HCT116 (cell line): ENCODE results near the gene ITGA1. TPM values are rescaled to one million over a fixed set of nuclear protein-coding genes. Genes with fewer than 3 reads are reported as not detected.

Experiments used
- ATAC-seq: fragments of 200-7000 bp; cut with Tn5 transposase; 2 replicates; pipeline ENCODE4 v1.9.1; 2020; ENCODE audit warnings: mild to moderate bottlenecking, moderate library complexity
- BruUV-seq: library from RNA; stranded (reverse); fragments of 400-500 nt; replicated peaks from 2 replicates; lab custom pipeline; 2021; lab: Mats Ljungman, UMichigan
- CTCF ChIA-PET: fragments of 300-600 bp; sonication (Branson Sonifier 250); formaldehyde crosslinking; loops from one replicate; lab custom pipeline; 2021; ENCODE audit warnings: antibody characterized with exemption; lab: Charles Lee
- POLR2A ChIA-PET: fragments of 300-600, 350-600 bp; sonication (Branson Sonifier 250); formaldehyde crosslinking; loops from one replicate; lab custom pipeline; 2021; ENCODE audit warnings: antibody characterized with exemption; lab: Charles Lee
- RAD21 ChIA-PET, 2 experiments: fragments of 300-600 bp; sonication (Branson Sonifier 250); formaldehyde crosslinking; loops; one replicate each; lab custom pipeline; 2023; ENCODE audit warnings: low total read pairs in 2 of 2; ENCODE audit not compliant: uncharacterized antibody in 2 of 2, unreplicated experiment in 2 of 2, low non-redundant PET in 1 of 2; lab: Charles Lee
- DNase-seq: peaks from one replicate; pipeline ENCODE4 v3.0.0-alpha.2; 2010; ENCODE audit warnings: low read depth, low spot score
- H2AFZ ChIP-seq: fragments of 200-600 bp; shearing (Covaris generic), sonication (generic); 2 replicates; pipeline ENCODE4 v1.6.1; 2017; ENCODE audit warnings: low read depth, mixed run types, mixed read lengths, antibody characterized with exemption, low read length; ENCODE audit not compliant: poor library complexity, severe bottlenecking
- H3K27ac ChIP-seq: 2 replicates; pipeline ENCODE4 v1.5.1; 2012; ENCODE audit warnings: low read depth, low read length
- H3K27me3 ChIP-seq: fragments of 200-600 bp; sonication (generic); 2 replicates; pipeline ENCODE4 v1.6.1; 2016; ENCODE audit warnings: mixed run types, low read length, mixed read lengths; ENCODE audit not compliant: insufficient read depth
- H3K36me3 ChIP-seq, 2 experiments: fragments of 200-500 bp in 1 of 2; fragments of 200-600 bp in 1 of 2; sonication (Bioruptor generic) in 1 of 2; sonication (generic) in 1 of 2; 2 replicates each; pipeline versions ENCODE4 v1.5.1 to v1.6.1; 2014 to 2016; ENCODE audit warnings: low read length in 2 of 2, inconsistent platforms in 1 of 2, mixed read lengths in 1 of 2, mixed run types in 1 of 2; ENCODE audit not compliant: insufficient read depth in 2 of 2, control insufficient read depth in 1 of 2
- H3K4me1 ChIP-seq, 2 experiments: fragments of 200-600 bp in 1 of 2; sonication (generic) in 1 of 2; 2 replicates each; pipeline versions ENCODE4 v1.5.1 to v1.6.1; 2012 to 2017; ENCODE audit warnings: low read length in 2 of 2, inconsistent platforms in 1 of 2, mild to moderate bottlenecking in 1 of 2, mixed read lengths in 1 of 2, mixed run types in 1 of 2, moderate library complexity in 1 of 2; ENCODE audit not compliant: insufficient read depth in 2 of 2, control insufficient read depth in 1 of 2
- H3K4me2 ChIP-seq: fragments of 200-600 bp; sonication (generic); 2 replicates; pipeline ENCODE4 v1.6.1; 2017; ENCODE audit warnings: mixed run types, low read length, mixed read lengths
- H3K4me3 ChIP-seq, 2 experiments: fragments of 200-600 bp in 1 of 2; sonication (generic) in 1 of 2; replicated peaks in 1 of 2; 2 replicates each; pipeline ENCODE4 v1.5.1; 2011 to 2016; ENCODE audit warnings: low read length in 2 of 2, control low read depth in 1 of 2, low read depth in 1 of 2, mild to moderate bottlenecking in 1 of 2, mixed read lengths in 1 of 2, mixed run types in 1 of 2
- H3K79me2 ChIP-seq: fragments of 200-600 bp; sonication (generic); 2 replicates; pipeline ENCODE4 v1.6.1; 2017; ENCODE audit warnings: mild to moderate bottlenecking, mixed run types, low read length, moderate library complexity, mixed read lengths; ENCODE audit not compliant: insufficient read depth
- H3K9ac ChIP-seq: fragments of 200-600 bp; sonication (generic); 2 replicates; pipeline ENCODE4 v1.6.1; 2016; ENCODE audit warnings: low read length, mixed read lengths
- H3K9me2 ChIP-seq: fragments of 200-600 bp; sonication (generic), shearing (Covaris generic); 2 replicates; pipeline ENCODE4 v1.6.1; 2017; ENCODE audit warnings: mixed run types, mild to moderate bottlenecking, moderate library complexity; ENCODE audit not compliant: insufficient read depth
- H3K9me3 ChIP-seq, 2 experiments: fragments of 200-500 bp in 1 of 2; fragments of 200-600 bp in 1 of 2; sonication (Bioruptor generic) in 1 of 2; sonication (generic) in 1 of 2; 2 replicates each; pipeline ENCODE4 v1.6.1; 2014 to 2017; ENCODE audit warnings: low read length in 2 of 2, mixed read lengths in 2 of 2, inconsistent platforms in 1 of 2, low read depth in 1 of 2, mild to moderate bottlenecking in 1 of 2, mixed run types in 1 of 2, moderate library complexity in 1 of 2; ENCODE audit not compliant: control insufficient read depth in 1 of 2, insufficient read depth in 1 of 2
- H4K20me1 ChIP-seq: fragments of 200-600 bp; sonication (generic), shearing (Covaris generic); 2 replicates; pipeline ENCODE4 v1.6.1; 2017; ENCODE audit warnings: mixed run types, mild to moderate bottlenecking, moderate library complexity; ENCODE audit not compliant: insufficient read depth
- CBX3 ChIP-seq: IDR thresholded peaks from 2 replicates; pipeline ENCODE4 v1.6.1; 2012; ENCODE audit warnings: low read depth
- CEBPB ChIP-seq: IDR thresholded peaks from 2 replicates; pipeline ENCODE4 v1.6.1; 2012; ENCODE audit warnings: low read depth
- EZH2 ChIP-seq: fragments of 200-600 bp; sonication (generic); IDR thresholded peaks from 2 replicates; pipeline ENCODE4 v1.6.1; 2017; ENCODE audit warnings: antibody characterized with exemption, mixed run types
- EZH2phosphoT487 ChIP-seq: fragments of 200-600 bp; IDR thresholded peaks from 2 replicates; pipeline ENCODE4 v1.6.1; 2018; ENCODE audit warnings: antibody characterized with exemption, borderline replicate concordance
- JUND ChIP-seq: IDR thresholded peaks from 2 replicates; pipeline ENCODE4 v1.6.1; 2012
- MAX ChIP-seq: IDR thresholded peaks from 2 replicates; pipeline ENCODE4 v1.6.1; 2012
- POLR2AphosphoS5 ChIP-seq: IDR thresholded peaks from 2 replicates; pipeline ENCODE4 v1.6.1; 2011; ENCODE audit warnings: mild to moderate bottlenecking, low read depth, low read length, moderate library complexity
- RAD21 ChIP-seq: IDR thresholded peaks from 2 replicates; pipeline ENCODE4 v1.6.1; 2012; ENCODE audit warnings: low read depth, mild to moderate bottlenecking
- REST ChIP-seq: IDR thresholded peaks from 2 replicates; pipeline ENCODE4 v1.6.1; 2012; ENCODE audit warnings: low read depth
- SRF ChIP-seq: IDR thresholded peaks from 2 replicates; pipeline ENCODE4 v1.6.1; 2012; ENCODE audit warnings: low read depth
- ZFX ChIP-seq: fragments of 450-650 bp; IDR thresholded peaks from 2 replicates; pipeline ENCODE4 v1.6.1; 2017
- intact Hi-C: fragments of 100-400 bp; cut with micrococcal nuclease; formaldehyde crosslinking; loops from 2 replicates; pipeline ENCODE4 v1.10.0; 2022
- total RNA-seq: library from RNA; stranded (reverse); gene quantifications from one replicate; pipeline ENCODE4 v1.2.1, GENCODE V29; 2021; ENCODE audit not compliant: unreplicated experiment

Gene ITGA1
- total RNA-seq, 1 experiment from 2014 or later, result 1.8 TPM

GRCh38 chr5:52920929-52921328 lies 133.2 kb downstream of the ITGA1 start:
- no TSS peak for BruUV-seq
- no peaks in the 10 kb centered on the region for H3K36me3 ChIP-seq
- H2AFZ ChIP-seq, result no peak overlapping the region
- H3K9me2 ChIP-seq, result no peaks in the 10 kb centered on the region
- no peak overlapping the region for H3K9ac ChIP-seq
- no peaks in the 10 kb centered on the region for H3K27me3 ChIP-seq
- ATAC-seq, result no peak
- no peaks in the 10 kb centered on the region for H3K9me3 ChIP-seq
- no peaks in the 10 kb centered on the region for H4K20me1 ChIP-seq
- intact Hi-C loops, result no loop called here
- H3K4me1 ChIP-seq, result peaks cover 5 to 9% of the 10 kb centered on the region in 2 experiments; a peak in 3 of 4 replicates
- ChIA-PET POLR2A (no interaction called here), RAD21 (no interaction called here), CTCF (no interaction called here)
- H3K4me2 ChIP-seq, result no peak overlapping the region
- no peak for DNase-seq
- H3K79me2 ChIP-seq, result no peaks in the 10 kb centered on the region
- no peak overlapping the region for H3K27ac ChIP-seq
- H3K4me3 ChIP-seq, result no peak overlapping the region
- TF ChIP-seq RAD21 (peak; percentile 4; the same call in 1 of the 2 replicates), EZH2 (no peak)

- TF ChIP-seq MAX (no peak), ZFX (no peak), POLR2AphosphoS5 (no peak), CEBPB (no peak), REST (no peak), CBX3 (no peak), EZH2phosphoT487 (no peak), SRF (no peak), JUND (peak; percentile 28; the same call in 1 of the 2 replicates)
- TF ChIP-seq, all 23 proteins: peak for 1
- ATAC-seq (peak; percentile 95), DNase-seq (peak; percentile 68)
- H3K79me2 ChIP-seq, result no peaks in the 10 kb centered on the region
- H3K4me3 ChIP-seq, result no peak overlapping the region
- no peaks in the 10 kb centered on the region for H3K9me3 ChIP-seq
- H2AFZ ChIP-seq, result no peak overlapping the region
- POLR2A ChIA-PET, result no interaction called here
- no TSS peak for BruUV-seq
- CTCF ChIA-PET, result no interaction called here
- H3K27ac ChIP-seq, result no peak overlapping the region
- intact Hi-C loops, result no loop called here
- no peaks in the 10 kb centered on the region for H3K9me2 ChIP-seq
- RAD21 ChIA-PET, result no interaction called here
- H3K9ac ChIP-seq, result no peak overlapping the region
- peaks cover 5 to 9% of the 10 kb centered on the region in 2 experiments; a peak in 3 of 4 replicates for H3K4me1 ChIP-seq
- H3K27me3 ChIP-seq, result no peaks in the 10 kb centered on the region
- peak overlapping the region; percentile 36; the same call in 1 of the 2 replicates for H3K4me2 ChIP-seq
- no peaks in the 10 kb centered on the region for H3K36me3 ChIP-seq
- no peaks in the 10 kb centered on the region for H4K20me1 ChIP-seq
Measured at GRCh38 chr5:52922384-52922783, 134.7 kb downstream of the ITGA1 start.
